Right lobe of liver (tissue), 4 donors: ENCODE results near the gene DIP2C.

Experiments used
- CTCF ChIP-seq, 4 donors: fragments of 200-600 bp in 3 of 4; fragments of 450-650 bp in 1 of 4; IDR thresholded peaks; one replicate each; pipeline versions ENCODE4 v1.5.1 to v1.8.0; 2016 to 2022; ENCODE audit warnings: antibody characterized with exemption in 4 of 4, mild to moderate bottlenecking in 2 of 4
- POLR2A ChIP-seq: fragments of 450-650 bp; IDR thresholded peaks from one replicate; pipeline ENCODE4 v1.6.1; 2017; ENCODE audit warnings: antibody characterized with exemption, mild to moderate bottlenecking
- donor health status: DM: no; HTN: no; CAD: no.
- donor health status: DM: no; HTN: no; CAD: no.
- donor health status: DM: no; HTN: yes; CAD: no.

DNA sequence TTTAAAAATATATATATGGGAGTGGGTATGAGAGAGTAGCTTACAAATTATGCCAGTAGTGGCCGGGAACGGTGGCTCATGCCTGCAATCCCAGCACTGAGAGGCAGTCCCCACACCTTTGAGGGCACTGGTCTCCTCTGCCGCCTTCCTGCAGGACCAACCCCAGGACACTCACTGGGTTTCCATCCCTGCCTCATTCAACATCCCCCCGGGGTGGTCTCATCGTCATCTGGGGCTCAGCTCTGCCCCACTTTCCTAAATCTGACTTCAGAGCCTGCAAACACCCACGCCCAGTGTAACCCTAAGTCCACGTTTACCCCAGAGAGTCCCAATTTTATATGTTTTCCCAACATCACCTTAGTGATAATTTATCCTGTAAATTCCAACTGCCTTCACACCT, 96.5 kb downstream of the DIP2C start:
- TF ChIP-seq CTCF (IDR thresholded peaks at IDR 0.05) (no peak), POLR2A (no peak)
